Calu3 (cell line): ENCODE data around the gene PODXL. TPM values are rescaled to one million over a fixed set of nuclear protein-coding genes. Genes with fewer than 3 reads are reported as not detected.

Source experiments
- BruUV-seq: library from RNA; stranded (reverse); fragments of 400-500 nt; replicated peaks from 2 replicates; lab custom pipeline; 2021; lab: Mats Ljungman, UMichigan
- CTCF ChIA-PET: fragments of 300-600 bp; sonication (Branson Sonifier 250); formaldehyde crosslinking; loops from one replicate; lab custom pipeline; 2022; ENCODE audit warnings: antibody characterized with exemption; lab: Charles Lee
- DNase-seq: peaks from one replicate; pipeline ENCODE4 v3.0.0; 2022
- H3K27ac Mint-ChIP-seq: one replicate; pipeline ENCODE4 v1.8.0; 2022; ENCODE audit warnings: mixed read lengths; ENCODE audit not compliant: unreplicated experiment
- H3K27me3 Mint-ChIP-seq: one replicate; pipeline ENCODE4 v1.8.0; 2022; ENCODE audit warnings: mixed read lengths; ENCODE audit not compliant: unreplicated experiment
- H3K36me3 Mint-ChIP-seq: one replicate; pipeline ENCODE4 v1.8.0; 2022; ENCODE audit warnings: mild to moderate bottlenecking, moderate library complexity, mixed read lengths; ENCODE audit not compliant: insufficient read depth, unreplicated experiment
- H3K4me1 Mint-ChIP-seq: one replicate; pipeline ENCODE4 v1.8.0; 2022; ENCODE audit warnings: mild to moderate bottlenecking, low read depth, mixed read lengths; ENCODE audit not compliant: unreplicated experiment
- H3K4me3 Mint-ChIP-seq: one replicate; pipeline ENCODE4 v1.8.0; 2022; ENCODE audit warnings: mild to moderate bottlenecking, low read depth, moderate library complexity, mixed read lengths; ENCODE audit not compliant: unreplicated experiment
- H3K9me3 Mint-ChIP-seq: one replicate; pipeline ENCODE4 v1.8.0; 2022; ENCODE audit warnings: low read depth, mixed read lengths; ENCODE audit not compliant: unreplicated experiment
- intact Hi-C: fragments of 100-400 bp; cut with micrococcal nuclease; formaldehyde crosslinking; loops from one replicate; pipeline ENCODE4 v1.10.0; 2022; ENCODE audit not compliant: unreplicated experiment
- total RNA-seq: library from RNA; stranded (reverse); gene quantifications from 2 replicates; pipeline ENCODE4 v1.2.3, GENCODE V29; 2022
- TF ChIP-seq, protein P1 (sequence below): fragments of 200-600 bp; IDR thresholded peaks from one replicate; pipeline ENCODE4 v1.8.0; 2022; ENCODE audit warnings: antibody characterized with exemption; ENCODE audit not compliant: unreplicated experiment

Gene PODXL
- total RNA-seq, 1 experiment from 2014 or later: 15.5 TPM

DNA sequence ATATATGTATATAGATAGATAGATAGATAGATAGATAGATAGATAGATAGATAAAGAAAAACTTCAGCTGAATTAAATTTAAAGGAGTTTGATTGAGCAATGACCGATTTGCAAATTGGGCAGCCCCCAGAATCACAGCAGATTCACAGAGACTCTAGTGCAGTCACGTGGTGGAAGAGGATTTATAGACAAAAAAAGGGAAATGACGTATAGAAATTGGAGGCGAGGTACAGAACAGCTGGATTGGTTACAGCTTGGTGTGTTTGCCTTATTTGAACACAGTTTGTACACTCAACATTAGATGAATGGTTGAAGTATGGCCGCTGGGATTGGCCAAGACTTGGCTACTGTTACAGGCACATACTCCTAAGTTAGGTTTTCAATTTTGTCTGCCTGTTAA is 8.2 kb upstream of the PODXL start:
- Mint-ChIP-seq H3K4me1 (no peaks in the 10 kb centered on the region), H3K36me3 (peaks cover 5% of the 10 kb centered on the region), H3K27me3 (peaks cover 12% of the 10 kb centered on the region), H3K9me3 (no peaks in the 10 kb centered on the region), H3K4me3 (no peak overlapping the region), H3K27ac (no peak overlapping the region)
- TF ChIP-seq, protein P1, sequence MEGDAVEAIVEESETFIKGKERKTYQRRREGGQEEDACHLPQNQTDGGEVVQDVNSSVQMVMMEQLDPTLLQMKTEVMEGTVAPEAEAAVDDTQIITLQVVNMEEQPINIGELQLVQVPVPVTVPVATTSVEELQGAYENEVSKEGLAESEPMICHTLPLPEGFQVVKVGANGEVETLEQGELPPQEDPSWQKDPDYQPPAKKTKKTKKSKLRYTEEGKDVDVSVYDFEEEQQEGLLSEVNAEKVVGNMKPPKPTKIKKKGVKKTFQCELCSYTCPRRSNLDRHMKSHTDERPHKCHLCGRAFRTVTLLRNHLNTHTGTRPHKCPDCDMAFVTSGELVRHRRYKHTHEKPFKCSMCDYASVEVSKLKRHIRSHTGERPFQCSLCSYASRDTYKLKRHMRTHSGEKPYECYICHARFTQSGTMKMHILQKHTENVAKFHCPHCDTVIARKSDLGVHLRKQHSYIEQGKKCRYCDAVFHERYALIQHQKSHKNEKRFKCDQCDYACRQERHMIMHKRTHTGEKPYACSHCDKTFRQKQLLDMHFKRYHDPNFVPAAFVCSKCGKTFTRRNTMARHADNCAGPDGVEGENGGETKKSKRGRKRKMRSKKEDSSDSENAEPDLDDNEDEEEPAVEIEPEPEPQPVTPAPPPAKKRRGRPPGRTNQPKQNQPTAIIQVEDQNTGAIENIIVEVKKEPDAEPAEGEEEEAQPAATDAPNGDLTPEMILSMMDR: no peak
- intact Hi-C loops: no loop called here
- no TSS peak for BruUV-seq
- no peak for DNase-seq
- CTCF ChIA-PET: interaction anchor here (0.7 kb wide), 1 partner anchor 11 kb away, joined by 3 read pairs; no protein-coding TSS in a partner anchor

DNA sequence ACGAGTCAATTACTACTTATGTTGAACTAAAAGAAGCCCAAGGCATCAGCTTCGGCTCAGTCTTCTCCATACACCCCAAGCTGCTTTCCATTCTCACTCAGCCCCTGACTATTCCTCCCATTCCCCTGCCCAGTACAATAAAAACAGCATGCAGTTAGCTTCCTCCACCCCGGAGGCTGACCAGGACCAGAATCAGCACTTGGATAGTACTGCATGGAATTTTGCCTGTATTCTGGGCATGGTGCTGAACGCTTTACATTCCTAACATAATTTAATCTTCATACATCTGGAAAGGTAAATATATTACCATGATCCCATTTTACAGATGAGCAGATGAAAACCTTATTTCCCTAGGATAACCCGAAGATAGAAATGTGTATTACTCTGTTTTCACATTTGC is 7.5 kb upstream of the PODXL start:
- peaks cover 10% of the 10 kb centered on the region for H3K27me3 Mint-ChIP-seq
- peaks cover 5% of the 10 kb centered on the region for H3K36me3 Mint-ChIP-seq
- H3K4me3 Mint-ChIP-seq: no peak overlapping the region
- no peak for DNase-seq
- H3K4me1 Mint-ChIP-seq: no peaks in the 10 kb centered on the region
- TF ChIP-seq, protein P1: no peak
- H3K9me3 Mint-ChIP-seq: no peaks in the 10 kb centered on the region
- intact Hi-C loops: no loop called here
- no peak overlapping the region for H3K27ac Mint-ChIP-seq
- no TSS peak for BruUV-seq
- CTCF ChIA-PET: interaction anchor here (0.5 kb wide), 1 partner anchor 33 kb away, joined by 3 read pairs; no protein-coding TSS in a partner anchor

DNA sequence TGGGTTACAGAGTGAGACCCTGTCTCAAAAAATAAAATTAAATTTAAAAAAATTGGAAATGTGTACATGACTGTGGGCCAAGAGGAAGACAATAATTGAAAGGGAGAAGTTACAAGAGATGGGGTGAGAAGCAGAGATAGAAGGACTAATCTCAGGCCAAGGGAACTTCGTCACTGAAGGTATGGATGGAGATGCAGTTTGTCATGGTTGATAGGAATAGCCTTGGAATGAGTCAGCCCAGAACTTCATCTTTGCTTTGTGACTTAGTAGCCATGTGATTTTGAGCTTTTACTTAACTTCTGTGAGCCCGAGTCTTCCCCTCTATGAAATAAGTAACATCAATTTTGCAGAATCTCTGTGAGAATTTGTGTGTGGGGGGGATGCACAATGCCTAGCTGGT is 6.5 kb upstream of the PODXL start:
- DNase-seq: no peak
- TF ChIP-seq, protein P1: no peak
- H3K4me3 Mint-ChIP-seq: no peak overlapping the region
- peaks cover 5% of the 10 kb centered on the region for H3K36me3 Mint-ChIP-seq
- no peak overlapping the region for H3K27ac Mint-ChIP-seq
- H3K9me3 Mint-ChIP-seq: no peaks in the 10 kb centered on the region
- intact Hi-C loops: no loop called here
- CTCF ChIA-PET: no interaction called here
- BruUV-seq: no TSS peak
- no peaks in the 10 kb centered on the region for H3K4me1 Mint-ChIP-seq
- peaks cover 11% of the 10 kb centered on the region for H3K27me3 Mint-ChIP-seq

DNA sequence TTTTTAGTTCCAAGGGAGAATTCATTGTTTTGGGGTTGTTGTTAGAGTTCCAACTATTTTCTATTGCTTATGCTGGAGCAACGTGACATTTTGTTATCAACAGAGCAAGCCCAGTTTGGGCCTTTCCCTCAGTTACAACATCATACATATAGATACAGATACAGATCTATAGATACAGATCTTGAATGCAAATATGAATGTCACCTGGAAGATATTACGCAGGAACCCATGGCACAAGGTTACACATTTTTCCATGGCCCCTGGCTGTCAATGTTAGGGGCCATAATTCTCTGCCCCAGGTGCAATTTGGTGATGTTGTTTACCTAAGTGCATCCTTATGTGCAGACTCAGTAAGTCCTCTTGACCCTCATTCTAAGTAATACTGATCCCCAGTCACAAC is 3.6 kb upstream of the PODXL start:
- no peak for DNase-seq
- no peak overlapping the region for H3K4me3 Mint-ChIP-seq
- CTCF ChIA-PET: no interaction called here
- intact Hi-C loops: no loop called here
- peaks cover 20% of the 10 kb centered on the region for H3K36me3 Mint-ChIP-seq
- H3K4me1 Mint-ChIP-seq: peaks cover 3% of the 10 kb centered on the region
- no peak overlapping the region for H3K27ac Mint-ChIP-seq
- no TSS peak for BruUV-seq
- no peaks in the 10 kb centered on the region for H3K9me3 Mint-ChIP-seq
- TF ChIP-seq, protein P1: no peak
- peaks cover 30% of the 10 kb centered on the region for H3K27me3 Mint-ChIP-seq
